Heart right ventricle (tissue), 16 donors: ENCODE results near the gene PLEKHG4B. TPM values are rescaled to one million over a fixed set of nuclear protein-coding genes. Genes with fewer than 3 reads are reported as not detected.
A peak's percentile ranks its signal among the peaks of the same experiment; 100 is the strongest.

ENCODE experiments used
- ATAC-seq, 8 donors: fragments of 200-7000 bp; cut with Tn5 transposase; one replicate each; pipeline ENCODE4 v1.9.1; 2020; ENCODE audit warnings: mild to moderate bottlenecking in 8 of 8, moderate library complexity in 8 of 8, moderate number of reproducible peaks in 1 of 8
- DNase-seq, 2 donors: peaks; one replicate each; pipeline ENCODE4 v3.0.0-alpha.2; 2020
- H3K27ac ChIP-seq, 10 donors: fragments of 200-600 bp; sonication (generic) in 2 of 10; one replicate each; pipeline versions ENCODE4 v1.5.0 to v1.8.0; 2020 to 2022; ENCODE audit warnings: mild to moderate bottlenecking in 3 of 10
- H3K27me3 ChIP-seq, 7 donors: fragments of 200-600 bp; one replicate each; pipeline ENCODE4 v1.8.0; 2021 to 2022; ENCODE audit warnings: mild to moderate bottlenecking in 2 of 7
- H3K36me3 ChIP-seq, 9 donors: fragments of 200-600 bp; sonication (generic) in 1 of 9; one replicate each; pipeline versions ENCODE4 v1.5.0 to v1.8.0; 2020 to 2022; ENCODE audit warnings: mild to moderate bottlenecking in 2 of 9
- H3K4me1 ChIP-seq, 9 donors: fragments of 200-600 bp; sonication (generic) in 1 of 9; one replicate each; pipeline versions ENCODE4 v1.5.0 to v1.8.0; 2020 to 2022; ENCODE audit warnings: mild to moderate bottlenecking in 4 of 9
- H3K4me3 ChIP-seq, 10 donors: fragments of 200-600 bp; sonication (generic) in 2 of 10; one replicate each; pipeline versions ENCODE4 v1.5.0 to v1.8.0; 2020 to 2022; ENCODE audit warnings: mild to moderate bottlenecking in 7 of 10, moderate library complexity in 2 of 10
- H3K9me3 ChIP-seq, 11 donors: fragments of 200-600 bp in 10 of 11; sonication (generic) in 2 of 11; one replicate each; pipeline versions ENCODE4 v1.5.0 to v1.8.0; 2013 to 2022; ENCODE audit warnings: mild to moderate bottlenecking in 2 of 11, control low read depth in 1 of 11, moderate library complexity in 1 of 11
- CTCF ChIP-seq, 9 donors: fragments of 200-600 bp; sonication (generic) in 2 of 9; IDR thresholded peaks; one replicate each; pipeline versions ENCODE4 v1.5.0 to v1.8.0; 2021 to 2022; ENCODE audit warnings: antibody characterized with exemption in 9 of 9, mild to moderate bottlenecking in 5 of 9, moderate library complexity in 1 of 9
- WGBS, 2 donors: extraction: QIAGEN DNeasy Blood & Tissue Kit; methylation state at CpG; one replicate each; pipeline ENCODE4 v1.1.7; 2013; ENCODE audit warnings: inconsistent platforms in 1 of 2; 5-methylcytosine and 5-hydroxymethylcytosine counted together
- intact Hi-C, 10 donors: fragments of 100-400 bp; cut with DNase I; formaldehyde crosslinking; loops; one replicate each; pipeline versions ENCODE4 v1.11.1 to v1.14.2; 2022
- polyA plus RNA-seq, 2 donors: library from polyadenylated mRNA; stranded (reverse); fragments of 200-250 nt; gene quantifications; one replicate each; pipeline ENCODE4 v1.2.3, GENCODE V29; 2013
- total RNA-seq, 10 donors: library from RNA; stranded (reverse); fragmentation: NEBNext Ultra II Directional in 3 of 10; extraction: Animal tissue kit (Norgen Biotek cat#: 25700) in 3 of 10; gene quantifications; one replicate each; pipeline versions ENCODE4 v1.2.1 to v1.2.4, GENCODE V29; 2021 to 2023
- donor health status: Arrhythmogenic right ventricular cardiomyopathy.
- donor health status: ischemic (EF 13 %, LVEDD 7.1; RV severe dilation, severe dysfunction).
- donor health status: healthy with polysubstance abuse.
- donor health status: DM: no; HTN: yes; CAD: no.
- donor health status: DM: no; HTN: no; CAD: no.
- donor health status: ischemic (EF 25% LVEDD 6.9; RV normal size, moderate dysfunction).
- donor health status: ischemic (EF 25% LVEDD 5.7; RV mildly dilated, moderate dysfunction).
- donor health status: healthy.
- donor health status: DM: yes; HTN: yes; CAD: no.
- donor health status: Ischemic cardiomyopathy.
- donor health status: ischemic (EF 35%, LVEDD 5.7; RV mildly dilated, moderate dysfunction).
- donor health status: nonischemic (EF 11% LVEDD 7.7; RV severe dilation, severe dysfunction).
- donor health status: DM: yes; HTN: yes; CAD: no.
- donor health status: PGD.
- donor health status: ischemic (EF 29% LVEDD 5.4; RV normal size, mild dysfunction).
- donor health status: nonischemic (EF 23%, LVEDD 6.1; RV moderate dilation, normal function).

PLEKHG4B gene
- total and polyA plus RNA-seq, 12 donors: under 0.01 to 0.14 (median 0.05) TPM; not detected in 8

GRCh38 chr5:166441-167372, 74.7 kb downstream of the PLEKHG4B start:
- 87 to 91% methylated on average over 22 to 24 of the region's 27 CpGs for WGBS, 2 donors
- Histone ChIP-seq H3K27me3 (peaks cover 0 to 7% (median 0%) of the 10 kb centered on the region in 7 donors), H3K9me3 (no peaks in the 10 kb centered on the region), H3K4me3 (no peak overlapping the region), H3K4me1 (peaks cover 0 to 23% (median 13%) of the 10 kb centered on the region in 9 donors), H3K36me3 (no peaks in the 10 kb centered on the region), H3K27ac (no peak overlapping the region)
- TF ChIP-seq CTCF (IDR thresholded peaks at IDR 0.05): no peak
- DNase-seq: no peak
- ATAC-seq: no peak
- intact Hi-C loops: no loop called here

GRCh38 chr5:167511-167910, 75.5 kb downstream of the PLEKHG4B start:
- DNase-seq (no peak), ATAC-seq (no peak)
- intact Hi-C loops: no loop called here
- no peak for TF ChIP-seq CTCF (IDR thresholded peaks at IDR 0.05)
- peaks cover 0 to 23% (median 13%) of the 10 kb centered on the region in 9 donors for H3K4me1 ChIP-seq
- no peaks in the 10 kb centered on the region for H3K36me3 ChIP-seq
- no peaks in the 10 kb centered on the region for H3K9me3 ChIP-seq
- no peak overlapping the region for H3K27ac ChIP-seq
- H3K27me3 ChIP-seq: peaks cover 0 to 6% (median 0%) of the 10 kb centered on the region in 7 donors
- 96 to 98% methylated on average over 7 of the region's 7 CpGs for WGBS, 2 donors
- H3K4me3 ChIP-seq: no peak overlapping the region

- intact Hi-C loops: no loop called here
- peak overlapping the region in 1 of 10 donors; percentile 73 for H3K27ac ChIP-seq
- no peaks in the 10 kb centered on the region for H3K27me3 ChIP-seq
- no peaks in the 10 kb centered on the region for H3K9me3 ChIP-seq
- ATAC-seq (peak in 3 of 8 donors; percentile 8 to 29 (median 21)), DNase-seq (no peak)
- no peaks in the 10 kb centered on the region for H3K36me3 ChIP-seq
- no peak for TF ChIP-seq CTCF (IDR thresholded peaks at IDR 0.05)
- peaks cover 0 to 23% (median 13%) of the 10 kb centered on the region in 9 donors for H3K4me1 ChIP-seq
- no peak overlapping the region for H3K4me3 ChIP-seq
- 75 to 79% methylated on average over 18 of the region's 18 CpGs for WGBS, 2 donors
These were observed 76.2 kb downstream of the PLEKHG4B start for GRCh38 chr5:167982-168660.

- H3K27ac ChIP-seq: peak overlapping the region in 4 of 10 donors; percentile 20 to 73 (median 38)
- intact Hi-C loops: no loop called here
- H3K36me3 ChIP-seq: no peaks in the 10 kb centered on the region
- no peak for TF ChIP-seq CTCF (IDR thresholded peaks at IDR 0.05)
- peak; percentile 57 to 88 (median 82) for ATAC-seq
- no peaks in the 10 kb centered on the region for H3K27me3 ChIP-seq
- no peaks in the 10 kb centered on the region for H3K9me3 ChIP-seq
- no peak overlapping the region for H3K4me3 ChIP-seq
- peak; percentile 75 to 78 for DNase-seq
- WGBS, 2 donors: 46 to 51% methylated on average over 32 of the region's 32 CpGs
- peaks cover 0 to 23% (median 13%) of the 10 kb centered on the region in 9 donors for H3K4me1 ChIP-seq
These were observed 77.2 kb downstream of the PLEKHG4B start for GRCh38 chr5:169071-169727.
